Natural killer cell (primary cell): ENCODE results near the gene UBE3B. TPM values are rescaled to one million over a fixed set of nuclear protein-coding genes. Genes with fewer than 3 reads are reported as not detected.

Source experiments
- ATAC-seq, 3 donors: fragments of 150-1000 bp in 2 of 3; fragments of 200-7000 bp in 1 of 3; cut with Tn5 transposase; 1 replicate in 1 of 3; 2 replicates in 2 of 3; pipeline ENCODE4 v1.10.0; 2021; ENCODE audit warnings: mild to moderate bottlenecking in 2 of 3, moderate library complexity in 2 of 3
- DNase-seq, 2 donors: peaks; one replicate each; pipeline versions ENCODE4 v3.0.0 to v3.0.0-alpha.2; 2013 to 2021; ENCODE audit warnings: mixed read lengths in 1 of 2
- H3K27ac ChIP-seq: one replicate; pipeline ENCODE4 v1.5.1; 2013; ENCODE audit warnings: mild to moderate bottlenecking, low read length
- H3K27me3 ChIP-seq: one replicate; pipeline ENCODE4 v1.6.1; 2013; ENCODE audit warnings: low read length; ENCODE audit not compliant: control insufficient read depth, insufficient read depth
- H3K36me3 ChIP-seq: one replicate; pipeline ENCODE4 v1.6.1; 2013; ENCODE audit warnings: low read length; ENCODE audit not compliant: control insufficient read depth, insufficient read depth
- H3K4me1 ChIP-seq: one replicate; pipeline ENCODE4 v1.6.1; 2013; ENCODE audit warnings: low read length; ENCODE audit not compliant: control insufficient read depth, insufficient read depth
- H3K4me3 ChIP-seq: one replicate; pipeline ENCODE4 v1.5.1; 2013; ENCODE audit warnings: low read length
- H3K9me3 ChIP-seq: one replicate; pipeline ENCODE4 v1.6.1; 2013; ENCODE audit warnings: low read length; ENCODE audit not compliant: control insufficient read depth, insufficient read depth
- H3K27ac Mint-ChIP-seq, 2 donors: one replicate each; pipeline ENCODE4 v1.8.0; 2022; ENCODE audit warnings: mild to moderate bottlenecking in 2 of 2, mixed read lengths in 2 of 2, moderate library complexity in 1 of 2
- H3K27me3 Mint-ChIP-seq, 2 donors: one replicate each; pipeline ENCODE4 v1.8.0; 2022; ENCODE audit warnings: low read depth in 2 of 2, mixed read lengths in 2 of 2
- H3K36me3 Mint-ChIP-seq: one replicate; pipeline ENCODE4 v1.8.0; 2022; ENCODE audit warnings: mixed read lengths
- H3K4me1 Mint-ChIP-seq, 2 donors: one replicate each; pipeline ENCODE4 v1.8.0; 2022; ENCODE audit warnings: mixed read lengths in 2 of 2
- H3K4me3 Mint-ChIP-seq: one replicate; pipeline ENCODE4 v1.8.0; 2022; ENCODE audit warnings: mild to moderate bottlenecking, moderate library complexity, mixed read lengths
- H3K9me3 Mint-ChIP-seq, 2 donors: one replicate each; pipeline ENCODE4 v1.8.0; 2022; ENCODE audit warnings: mixed read lengths in 2 of 2
- WGBS: methylation state at CpG from one replicate; pipeline ENCODE4 v1.1.7; 2013; ENCODE audit warnings: missing lambda C conversion rate; ENCODE audit not compliant: insufficient coverage; 5-methylcytosine and 5-hydroxymethylcytosine counted together
- intact Hi-C: fragments of 100-400 bp; cut with micrococcal nuclease; formaldehyde crosslinking; loops from one replicate; pipeline ENCODE4 v1.14.2; 2022
- total RNA-seq, 4 donors: library from RNA; stranded (reverse); fragments of 120-200 nt in 1 of 4; gene quantifications; one replicate each; pipeline versions ENCODE4 v1.2.3 to v1.2.4, GENCODE V29; 2013 to 2022
- TF ChIP-seq, protein P1 (sequence below): fragments of 200-600 bp; IDR thresholded peaks from one replicate; pipeline ENCODE4 v1.8.0; 2022; ENCODE audit warnings: antibody characterized with exemption

Gene UBE3B
- total RNA-seq, 3 donors from 2014 or later (not counting 1 experiment from before 2014, with no cell fraction given) = 32.2 to 46.7 (median 39.5) TPM

DNA sequence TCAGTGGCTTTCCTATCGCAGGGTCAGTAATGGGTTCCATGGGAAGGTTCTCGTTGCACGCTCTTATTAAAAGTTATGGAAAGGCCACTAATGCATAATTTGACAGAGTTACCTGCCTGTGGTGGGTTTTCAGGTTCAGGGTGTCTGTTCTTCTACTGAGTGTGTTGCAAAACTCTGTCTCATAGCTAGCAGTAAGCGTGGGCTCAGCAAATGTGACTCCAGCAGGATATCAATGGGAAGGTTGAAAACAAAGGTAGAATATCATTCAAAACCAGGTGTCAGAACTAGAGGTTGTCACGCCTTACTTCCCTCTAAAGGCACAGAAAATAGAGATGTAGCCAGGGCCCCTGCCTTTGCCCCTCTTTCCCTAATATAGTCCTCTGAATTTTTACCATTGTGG lies 24.9 kb downstream of the UBE3B start:
- no peak overlapping the region for H3K27ac Mint-ChIP-seq
- Histone ChIP-seq H3K27ac (no peak overlapping the region), H3K27me3 (no peaks in the 10 kb centered on the region), H3K4me1 (no peaks in the 10 kb centered on the region), H3K36me3 (peaks cover 91% of the 10 kb centered on the region), H3K4me3 (no peak overlapping the region), H3K9me3 (no peaks in the 10 kb centered on the region)
- TF ChIP-seq, protein P1, sequence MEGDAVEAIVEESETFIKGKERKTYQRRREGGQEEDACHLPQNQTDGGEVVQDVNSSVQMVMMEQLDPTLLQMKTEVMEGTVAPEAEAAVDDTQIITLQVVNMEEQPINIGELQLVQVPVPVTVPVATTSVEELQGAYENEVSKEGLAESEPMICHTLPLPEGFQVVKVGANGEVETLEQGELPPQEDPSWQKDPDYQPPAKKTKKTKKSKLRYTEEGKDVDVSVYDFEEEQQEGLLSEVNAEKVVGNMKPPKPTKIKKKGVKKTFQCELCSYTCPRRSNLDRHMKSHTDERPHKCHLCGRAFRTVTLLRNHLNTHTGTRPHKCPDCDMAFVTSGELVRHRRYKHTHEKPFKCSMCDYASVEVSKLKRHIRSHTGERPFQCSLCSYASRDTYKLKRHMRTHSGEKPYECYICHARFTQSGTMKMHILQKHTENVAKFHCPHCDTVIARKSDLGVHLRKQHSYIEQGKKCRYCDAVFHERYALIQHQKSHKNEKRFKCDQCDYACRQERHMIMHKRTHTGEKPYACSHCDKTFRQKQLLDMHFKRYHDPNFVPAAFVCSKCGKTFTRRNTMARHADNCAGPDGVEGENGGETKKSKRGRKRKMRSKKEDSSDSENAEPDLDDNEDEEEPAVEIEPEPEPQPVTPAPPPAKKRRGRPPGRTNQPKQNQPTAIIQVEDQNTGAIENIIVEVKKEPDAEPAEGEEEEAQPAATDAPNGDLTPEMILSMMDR = no peak
- no peaks in the 10 kb centered on the region for H3K9me3 Mint-ChIP-seq
- 95% methylated on average over 5 of the region's 5 CpGs for WGBS
- H3K4me1 Mint-ChIP-seq = peaks cover 6 to 13% of the 10 kb centered on the region in 2 donors
- no peak for ATAC-seq
- H3K36me3 Mint-ChIP-seq = peaks cover 54% of the 10 kb centered on the region
- H3K4me3 Mint-ChIP-seq = no peak overlapping the region
- intact Hi-C loops = no loop called here
- DNase-seq = no peak
- H3K27me3 Mint-ChIP-seq = no peaks in the 10 kb centered on the region

DNA sequence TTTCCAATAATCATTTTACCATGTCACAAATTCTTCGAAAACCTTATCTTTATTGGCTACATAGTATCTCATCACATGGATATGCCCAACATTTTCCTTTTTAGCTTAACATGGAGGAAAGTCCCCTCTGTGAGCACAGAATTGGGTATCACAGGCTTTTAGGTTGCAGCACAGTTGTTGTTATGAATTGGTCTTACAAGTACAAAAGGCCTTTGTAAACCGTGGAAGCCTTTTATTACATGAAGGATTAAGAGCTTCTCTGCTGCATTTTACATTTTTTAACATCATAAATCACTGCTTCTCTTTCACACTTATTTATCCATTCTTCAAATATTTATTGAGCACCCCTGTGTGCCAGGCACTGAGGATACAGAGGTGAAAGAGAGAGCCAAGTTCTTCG lies 26.2 kb downstream of the UBE3B start:
- peaks cover 5 to 6% of the 10 kb centered on the region in 2 donors for H3K4me1 Mint-ChIP-seq
- H3K4me3 Mint-ChIP-seq = no peak overlapping the region
- H3K36me3 Mint-ChIP-seq = peaks cover 42% of the 10 kb centered on the region
- H3K27me3 Mint-ChIP-seq = no peaks in the 10 kb centered on the region
- H3K36me3 ChIP-seq = peaks cover 92% of the 10 kb centered on the region
- DNase-seq (no peak), ATAC-seq (no peak)
- no peak overlapping the region for H3K27ac Mint-ChIP-seq
- no peak overlapping the region for H3K4me3 ChIP-seq
- TF ChIP-seq, protein P1 = no peak
- H3K9me3 Mint-ChIP-seq = no peaks in the 10 kb centered on the region
- no peaks in the 10 kb centered on the region for H3K4me1 ChIP-seq
- H3K9me3 ChIP-seq = no peaks in the 10 kb centered on the region
- no peak overlapping the region for H3K27ac ChIP-seq
- intact Hi-C loops = no loop called here
- H3K27me3 ChIP-seq = no peaks in the 10 kb centered on the region
- 83% methylated on average over 3 of the region's 3 CpGs for WGBS

DNA sequence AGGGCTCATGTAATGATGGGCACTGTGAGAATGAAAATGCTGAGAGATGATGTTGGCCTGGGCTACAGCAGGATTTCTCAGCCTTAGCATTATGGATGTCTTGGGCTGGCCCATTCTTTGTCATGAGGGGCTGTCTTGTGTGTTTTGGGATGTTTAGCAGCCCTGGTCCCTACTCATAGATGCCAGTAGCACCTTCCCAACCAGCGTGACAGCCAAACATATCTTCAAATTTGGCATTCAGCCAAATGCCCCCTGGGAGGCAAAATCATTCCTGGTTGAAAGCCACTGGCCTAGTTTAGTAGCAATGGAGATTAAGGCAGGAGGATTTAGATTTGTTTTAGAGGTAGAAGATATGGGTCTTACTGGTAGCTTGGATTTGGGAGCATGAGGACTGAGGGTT lies 26.6 kb downstream of the UBE3B start:
- peaks cover 42% of the 10 kb centered on the region for H3K36me3 Mint-ChIP-seq
- no peak overlapping the region for H3K27ac Mint-ChIP-seq
- H3K4me1 Mint-ChIP-seq = peaks cover 5 to 6% of the 10 kb centered on the region in 2 donors
- intact Hi-C loops = no loop called here
- ATAC-seq = no peak
- H3K36me3 ChIP-seq = peaks cover 90% of the 10 kb centered on the region
- H3K9me3 Mint-ChIP-seq = no peaks in the 10 kb centered on the region
- DNase-seq = no peak
- H3K4me1 ChIP-seq = no peaks in the 10 kb centered on the region
- H3K4me3 ChIP-seq = no peak overlapping the region
- no peaks in the 10 kb centered on the region for H3K27me3 ChIP-seq
- WGBS = 88% methylated on average over 1 of the region's 1 CpG
- H3K27ac ChIP-seq = no peak overlapping the region
- TF ChIP-seq, protein P1 = no peak
- H3K27me3 Mint-ChIP-seq = no peaks in the 10 kb centered on the region
- H3K4me3 Mint-ChIP-seq = no peak overlapping the region
- no peaks in the 10 kb centered on the region for H3K9me3 ChIP-seq

DNA sequence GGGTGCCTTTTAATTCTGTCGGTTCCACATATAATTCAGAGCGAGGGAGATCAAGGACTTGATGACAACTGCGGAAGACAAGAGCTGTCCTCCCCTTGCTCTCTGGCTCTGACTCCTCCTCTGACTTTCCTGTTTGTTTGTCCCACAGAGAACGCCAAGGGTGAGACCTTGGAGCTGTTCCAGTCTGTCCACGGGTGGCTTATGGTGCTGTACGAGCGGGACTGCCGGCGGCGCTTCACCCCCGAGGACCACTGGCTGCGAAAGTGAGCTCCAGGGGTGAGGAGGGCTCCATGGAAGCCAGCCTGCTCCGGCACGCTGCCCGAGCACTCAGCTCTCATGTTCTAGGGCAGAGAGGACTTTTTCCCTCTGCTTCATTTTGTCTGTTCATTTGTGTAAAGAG lies 32.8 kb downstream of the UBE3B start:
- H3K36me3 Mint-ChIP-seq = peaks cover 34% of the 10 kb centered on the region
- H3K4me3 Mint-ChIP-seq = no peak overlapping the region
- TF ChIP-seq, protein P1 = no peak
- no peaks in the 10 kb centered on the region for H3K4me1 ChIP-seq
- ATAC-seq = no peak
- DNase-seq = no peak
- H3K9me3 ChIP-seq = no peaks in the 10 kb centered on the region
- H3K27ac Mint-ChIP-seq = no peak overlapping the region
- WGBS = 98% methylated on average over 15 of the region's 15 CpGs
- intact Hi-C loops = no loop called here
- no peaks in the 10 kb centered on the region for H3K4me1 Mint-ChIP-seq
- H3K36me3 ChIP-seq = peaks cover 78% of the 10 kb centered on the region
- H3K27ac ChIP-seq = no peak overlapping the region
- no peaks in the 10 kb centered on the region for H3K9me3 Mint-ChIP-seq
- no peaks in the 10 kb centered on the region for H3K27me3 ChIP-seq
- no peak overlapping the region for H3K4me3 ChIP-seq
- no peaks in the 10 kb centered on the region for H3K27me3 Mint-ChIP-seq
